Calu3 (cell line): ENCODE data around the gene SLC6A17. TPM values are rescaled to one million over a fixed set of nuclear protein-coding genes. Genes with fewer than 3 reads are reported as not detected.

Source experiments
- BruUV-seq: library from RNA; stranded (reverse); fragments of 400-500 nt; replicated peaks from 2 replicates; lab custom pipeline; 2021; lab: Mats Ljungman, UMichigan
- CTCF ChIA-PET: fragments of 300-600 bp; sonication (Branson Sonifier 250); formaldehyde crosslinking; loops from one replicate; lab custom pipeline; 2022; ENCODE audit warnings: antibody characterized with exemption; lab: Charles Lee
- DNase-seq: peaks from one replicate; pipeline ENCODE4 v3.0.0; 2022
- H3K27ac Mint-ChIP-seq: one replicate; pipeline ENCODE4 v1.8.0; 2022; ENCODE audit warnings: mixed read lengths; ENCODE audit not compliant: unreplicated experiment
- H3K27me3 Mint-ChIP-seq: one replicate; pipeline ENCODE4 v1.8.0; 2022; ENCODE audit warnings: mixed read lengths; ENCODE audit not compliant: unreplicated experiment
- H3K36me3 Mint-ChIP-seq: one replicate; pipeline ENCODE4 v1.8.0; 2022; ENCODE audit warnings: mild to moderate bottlenecking, moderate library complexity, mixed read lengths; ENCODE audit not compliant: insufficient read depth, unreplicated experiment
- H3K4me1 Mint-ChIP-seq: one replicate; pipeline ENCODE4 v1.8.0; 2022; ENCODE audit warnings: mild to moderate bottlenecking, low read depth, mixed read lengths; ENCODE audit not compliant: unreplicated experiment
- H3K4me3 Mint-ChIP-seq: one replicate; pipeline ENCODE4 v1.8.0; 2022; ENCODE audit warnings: mild to moderate bottlenecking, low read depth, moderate library complexity, mixed read lengths; ENCODE audit not compliant: unreplicated experiment
- H3K9me3 Mint-ChIP-seq: one replicate; pipeline ENCODE4 v1.8.0; 2022; ENCODE audit warnings: low read depth, mixed read lengths; ENCODE audit not compliant: unreplicated experiment
- intact Hi-C: fragments of 100-400 bp; cut with micrococcal nuclease; formaldehyde crosslinking; loops from one replicate; pipeline ENCODE4 v1.10.0; 2022; ENCODE audit not compliant: unreplicated experiment
- total RNA-seq: library from RNA; stranded (reverse); gene quantifications from 2 replicates; pipeline ENCODE4 v1.2.3, GENCODE V29; 2022
- TF ChIP-seq, protein P1 (sequence below): fragments of 200-600 bp; IDR thresholded peaks from one replicate; pipeline ENCODE4 v1.8.0; 2022; ENCODE audit warnings: antibody characterized with exemption; ENCODE audit not compliant: unreplicated experiment

The SLC6A17 gene
- total RNA-seq, 1 experiment from 2014 or later = 0.24 TPM

GRCh38 chr1:110119843-110120242 is 30.5 kb upstream of the SLC6A17 start:
- Mint-ChIP-seq H3K27me3 (peaks cover 51% of the 10 kb centered on the region), H3K36me3 (no peaks in the 10 kb centered on the region), H3K4me3 (no peak overlapping the region), H3K4me1 (peaks cover 25% of the 10 kb centered on the region), H3K27ac (no peak overlapping the region), H3K9me3 (peaks cover 3% of the 10 kb centered on the region)
- intact Hi-C loops = no loop called here
- no TSS peak for BruUV-seq
- DNase-seq = no peak
- CTCF ChIA-PET = no interaction called here
- TF ChIP-seq, protein P1, sequence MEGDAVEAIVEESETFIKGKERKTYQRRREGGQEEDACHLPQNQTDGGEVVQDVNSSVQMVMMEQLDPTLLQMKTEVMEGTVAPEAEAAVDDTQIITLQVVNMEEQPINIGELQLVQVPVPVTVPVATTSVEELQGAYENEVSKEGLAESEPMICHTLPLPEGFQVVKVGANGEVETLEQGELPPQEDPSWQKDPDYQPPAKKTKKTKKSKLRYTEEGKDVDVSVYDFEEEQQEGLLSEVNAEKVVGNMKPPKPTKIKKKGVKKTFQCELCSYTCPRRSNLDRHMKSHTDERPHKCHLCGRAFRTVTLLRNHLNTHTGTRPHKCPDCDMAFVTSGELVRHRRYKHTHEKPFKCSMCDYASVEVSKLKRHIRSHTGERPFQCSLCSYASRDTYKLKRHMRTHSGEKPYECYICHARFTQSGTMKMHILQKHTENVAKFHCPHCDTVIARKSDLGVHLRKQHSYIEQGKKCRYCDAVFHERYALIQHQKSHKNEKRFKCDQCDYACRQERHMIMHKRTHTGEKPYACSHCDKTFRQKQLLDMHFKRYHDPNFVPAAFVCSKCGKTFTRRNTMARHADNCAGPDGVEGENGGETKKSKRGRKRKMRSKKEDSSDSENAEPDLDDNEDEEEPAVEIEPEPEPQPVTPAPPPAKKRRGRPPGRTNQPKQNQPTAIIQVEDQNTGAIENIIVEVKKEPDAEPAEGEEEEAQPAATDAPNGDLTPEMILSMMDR = no peak

DNA sequence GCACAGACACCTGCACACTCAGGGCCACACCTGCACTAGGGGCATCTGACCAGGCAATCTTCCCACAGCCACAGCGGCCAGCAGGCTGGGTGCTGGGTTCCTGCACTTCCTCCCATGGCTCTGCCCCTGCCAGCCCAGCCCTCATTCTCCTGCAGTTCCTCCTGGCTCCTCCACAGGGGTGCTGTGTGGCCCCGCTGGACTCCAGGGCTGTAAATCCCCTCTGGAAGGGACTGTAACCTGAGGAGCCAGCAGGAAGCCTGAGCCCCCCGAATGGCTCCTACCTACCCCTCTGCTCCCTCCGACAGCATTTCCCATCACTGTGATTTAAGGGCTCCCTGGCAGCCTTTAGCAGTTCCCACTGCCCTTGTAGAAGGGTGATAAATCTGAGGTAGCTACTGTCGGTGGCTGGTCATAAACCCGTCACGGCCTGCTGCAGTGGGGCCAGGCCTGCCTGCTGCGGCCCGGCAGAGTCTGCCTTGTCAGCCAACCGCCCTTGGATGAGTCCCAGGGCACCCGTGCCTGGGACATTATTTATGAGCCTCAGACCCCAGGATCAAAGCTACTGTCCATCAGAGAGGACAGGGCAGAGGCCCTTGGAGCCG is 29.2 kb upstream of the SLC6A17 start:
- DNase-seq = no peak
- CTCF ChIA-PET = no interaction called here
- BruUV-seq = no TSS peak
- H3K27me3 Mint-ChIP-seq = peaks cover 39% of the 10 kb centered on the region
- TF ChIP-seq, protein P1 = no peak
- H3K27ac Mint-ChIP-seq = peak overlapping the region; percentile 24
- peaks cover 3% of the 10 kb centered on the region for H3K9me3 Mint-ChIP-seq
- intact Hi-C loops = no loop called here
- peaks cover 25% of the 10 kb centered on the region for H3K4me1 Mint-ChIP-seq
- no peaks in the 10 kb centered on the region for H3K36me3 Mint-ChIP-seq
- H3K4me3 Mint-ChIP-seq = no peak overlapping the region

DNA sequence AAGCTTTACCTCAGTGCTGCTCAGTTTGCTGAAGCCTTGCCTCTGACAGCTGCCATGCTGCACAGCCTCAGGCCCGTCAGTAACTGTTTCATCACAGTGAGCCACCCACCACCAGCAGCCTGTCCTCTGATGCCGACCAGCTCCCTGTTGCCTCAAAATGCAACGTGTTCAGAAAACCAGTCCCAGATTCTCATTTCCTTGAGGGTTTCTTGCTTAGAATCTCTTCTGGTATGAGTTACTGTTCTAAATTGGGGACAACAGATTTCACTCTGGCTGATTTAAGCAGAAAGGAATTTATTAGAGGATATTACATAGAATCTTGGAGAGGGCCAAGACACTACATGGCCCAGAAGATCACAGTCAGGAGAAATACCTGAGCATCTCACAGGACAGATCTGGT is 27.1 kb upstream of the SLC6A17 start:
- H3K9me3 Mint-ChIP-seq = peaks cover 3% of the 10 kb centered on the region
- CTCF ChIA-PET = no interaction called here
- no peak for DNase-seq
- BruUV-seq = no TSS peak
- peaks cover 23% of the 10 kb centered on the region for H3K4me1 Mint-ChIP-seq
- intact Hi-C loops = no loop called here
- TF ChIP-seq, protein P1 = no peak
- no peak overlapping the region for H3K27ac Mint-ChIP-seq
- no peak overlapping the region for H3K4me3 Mint-ChIP-seq
- peaks cover 37% of the 10 kb centered on the region for H3K27me3 Mint-ChIP-seq
- H3K36me3 Mint-ChIP-seq = no peaks in the 10 kb centered on the region

- peaks cover 42% of the 10 kb centered on the region for H3K27me3 Mint-ChIP-seq
- H3K4me3 Mint-ChIP-seq = no peak overlapping the region
- BruUV-seq = no TSS peak
- H3K36me3 Mint-ChIP-seq = no peaks in the 10 kb centered on the region
- CTCF ChIA-PET = no interaction called here
- TF ChIP-seq, protein P1 = no peak
- intact Hi-C loops = no loop called here
- no peak for DNase-seq
- H3K9me3 Mint-ChIP-seq = no peaks in the 10 kb centered on the region
- no peak overlapping the region for H3K27ac Mint-ChIP-seq
- no peaks in the 10 kb centered on the region for H3K4me1 Mint-ChIP-seq
Measured at GRCh38 chr1:110125810-110126209, 24.5 kb upstream of the SLC6A17 start.
